ENCODE measurements around the gene SLC35E1.

DNA sequence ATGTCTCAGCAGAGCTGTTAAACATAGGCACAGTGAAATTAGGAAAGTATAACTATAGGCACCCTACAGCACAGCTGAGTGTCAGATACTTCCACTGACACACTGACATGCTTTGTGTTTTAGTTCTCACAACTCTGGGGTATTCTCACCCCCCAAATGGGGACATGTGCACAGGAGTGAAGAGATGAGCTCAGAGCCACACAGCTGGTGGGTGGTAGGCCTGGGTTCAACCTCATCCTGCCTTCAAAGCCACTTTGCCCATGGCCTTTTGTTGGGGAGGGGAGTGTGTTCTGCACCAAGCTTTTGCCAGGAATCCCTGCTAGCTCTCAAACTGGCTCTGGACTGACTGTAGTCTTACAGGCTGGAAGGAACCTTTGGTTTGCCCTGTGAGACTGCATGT is 1.7 kb upstream of the SLC35E1 start:
- TF ChIP-seq POLR2A (IDR thresholded peaks at IDR 0.05; ENCODE audit: low read length) (no peak), GATA1 (IDR thresholded peaks at IDR 0.05; ENCODE audit: low read depth, low read length) (no peak)
